C4-2B (cell line): Measurements from ENCODE around the gene SLC25A31.

ENCODE experiments used
- CTCF ChIP-seq: fragments of 450-650 bp; conservative IDR thresholded peaks from 2 replicates; pipeline ENCODE4 v1.5.1; 2017; ENCODE audit warnings: mild to moderate bottlenecking
- ZFX ChIP-seq: fragments of 450-650 bp; IDR thresholded peaks from 2 replicates; pipeline ENCODE4 v1.6.1; 2017

GRCh38 chr4:127780598-127780997, 50.4 kb downstream of the SLC25A31 start:
- TF ChIP-seq CTCF (no peak), ZFX (no peak)
